Neural crest cell (in vitro differentiated cells): Measurements from ENCODE around the gene ZMIZ1. TPM values are rescaled to one million over a fixed set of nuclear protein-coding genes. Genes with fewer than 3 reads are reported as not detected.
"Not testable (repeated sequence)": the region's sequence is repeated elsewhere in the genome, so short reads cannot be mapped to it uniquely, and the experiment has no call there.

ENCODE experiments used
- DNase-seq: peaks from one replicate; pipeline ENCODE4 v3.0.0; 2021; ENCODE audit warnings: low read depth, mixed read lengths, low spot score
- H3K27ac Mint-ChIP-seq: one replicate; pipeline ENCODE4 v1.8.0; 2021; ENCODE audit warnings: mild to moderate bottlenecking, mixed read lengths; ENCODE audit not compliant: unreplicated experiment
- H3K27me3 Mint-ChIP-seq: 2 replicates; pipeline ENCODE4 v1.8.0; 2021; ENCODE audit warnings: low read depth, mild to moderate bottlenecking, mixed read lengths
- H3K36me3 Mint-ChIP-seq: 2 replicates; pipeline ENCODE4 v1.8.0; 2021; ENCODE audit warnings: low read depth, mild to moderate bottlenecking, mixed read lengths
- H3K4me1 Mint-ChIP-seq: 2 replicates; pipeline ENCODE4 v1.8.0; 2021; ENCODE audit warnings: mixed read lengths
- H3K4me3 Mint-ChIP-seq: one replicate; pipeline ENCODE4 v1.8.0; 2021; ENCODE audit warnings: mild to moderate bottlenecking, mixed read lengths
- H3K9me3 Mint-ChIP-seq: 2 replicates; pipeline ENCODE4 v1.8.0; 2021; ENCODE audit warnings: mixed read lengths
- total RNA-seq: library from RNA; stranded (reverse); gene quantifications from 2 replicates; pipeline ENCODE4 v1.2.1, GENCODE V29; 2021
- TF ChIP-seq, protein P1 (sequence below): fragments of 200-600 bp; sonication (generic); conservative IDR thresholded peaks from 2 replicates; pipeline ENCODE4 v1.5.0; 2021; ENCODE audit warnings: antibody characterized with exemption, mild to moderate bottlenecking

ZMIZ1 gene
- total RNA-seq, 1 donor from 2014 or later = 92.0 TPM

DNA sequence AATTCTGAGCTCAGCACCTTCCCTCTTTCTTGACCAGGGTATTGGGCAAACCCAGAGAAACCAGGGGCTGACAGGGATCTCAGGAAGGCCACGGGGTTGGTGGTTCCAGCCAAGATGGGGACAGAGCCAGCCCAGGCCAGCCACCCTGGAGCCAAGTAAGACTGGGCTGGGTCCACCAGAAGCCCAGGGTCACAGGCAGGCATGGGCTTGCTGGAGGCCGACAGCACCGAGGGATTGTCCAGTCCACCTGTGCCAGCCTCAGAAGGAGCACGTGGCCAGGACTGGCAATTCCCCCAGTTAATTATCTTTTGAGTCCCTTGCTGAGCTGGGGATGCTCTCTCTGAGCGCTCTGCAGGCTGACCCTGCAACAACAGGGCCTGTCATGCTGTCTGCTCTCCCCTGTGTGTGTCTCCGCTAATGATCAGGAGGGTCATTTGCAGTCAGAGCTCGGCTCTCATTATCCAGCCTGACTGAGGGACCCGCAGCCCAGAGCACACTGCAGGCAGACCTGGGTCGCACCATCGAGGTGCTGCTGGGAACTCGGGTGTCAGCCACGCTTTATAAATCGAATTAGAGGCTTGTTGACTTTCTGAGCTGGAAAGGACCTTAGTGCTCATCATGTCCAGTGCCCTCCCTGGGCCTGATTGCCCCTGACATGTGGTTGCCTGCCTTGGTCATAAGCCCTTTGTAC lies 209.0 kb downstream of the ZMIZ1 start:
- H3K4me1 Mint-ChIP-seq = peaks cover 43% of the 10 kb centered on the region
- no peak for DNase-seq
- H3K27me3 Mint-ChIP-seq = no peaks in the 10 kb centered on the region
- TF ChIP-seq, protein P1, sequence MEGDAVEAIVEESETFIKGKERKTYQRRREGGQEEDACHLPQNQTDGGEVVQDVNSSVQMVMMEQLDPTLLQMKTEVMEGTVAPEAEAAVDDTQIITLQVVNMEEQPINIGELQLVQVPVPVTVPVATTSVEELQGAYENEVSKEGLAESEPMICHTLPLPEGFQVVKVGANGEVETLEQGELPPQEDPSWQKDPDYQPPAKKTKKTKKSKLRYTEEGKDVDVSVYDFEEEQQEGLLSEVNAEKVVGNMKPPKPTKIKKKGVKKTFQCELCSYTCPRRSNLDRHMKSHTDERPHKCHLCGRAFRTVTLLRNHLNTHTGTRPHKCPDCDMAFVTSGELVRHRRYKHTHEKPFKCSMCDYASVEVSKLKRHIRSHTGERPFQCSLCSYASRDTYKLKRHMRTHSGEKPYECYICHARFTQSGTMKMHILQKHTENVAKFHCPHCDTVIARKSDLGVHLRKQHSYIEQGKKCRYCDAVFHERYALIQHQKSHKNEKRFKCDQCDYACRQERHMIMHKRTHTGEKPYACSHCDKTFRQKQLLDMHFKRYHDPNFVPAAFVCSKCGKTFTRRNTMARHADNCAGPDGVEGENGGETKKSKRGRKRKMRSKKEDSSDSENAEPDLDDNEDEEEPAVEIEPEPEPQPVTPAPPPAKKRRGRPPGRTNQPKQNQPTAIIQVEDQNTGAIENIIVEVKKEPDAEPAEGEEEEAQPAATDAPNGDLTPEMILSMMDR = no peak
- H3K36me3 Mint-ChIP-seq = peaks cover 15% of the 10 kb centered on the region
- H3K9me3 Mint-ChIP-seq = no peaks in the 10 kb centered on the region
- H3K27ac Mint-ChIP-seq = no peak overlapping the region
- H3K4me3 Mint-ChIP-seq = no peak overlapping the region

DNA sequence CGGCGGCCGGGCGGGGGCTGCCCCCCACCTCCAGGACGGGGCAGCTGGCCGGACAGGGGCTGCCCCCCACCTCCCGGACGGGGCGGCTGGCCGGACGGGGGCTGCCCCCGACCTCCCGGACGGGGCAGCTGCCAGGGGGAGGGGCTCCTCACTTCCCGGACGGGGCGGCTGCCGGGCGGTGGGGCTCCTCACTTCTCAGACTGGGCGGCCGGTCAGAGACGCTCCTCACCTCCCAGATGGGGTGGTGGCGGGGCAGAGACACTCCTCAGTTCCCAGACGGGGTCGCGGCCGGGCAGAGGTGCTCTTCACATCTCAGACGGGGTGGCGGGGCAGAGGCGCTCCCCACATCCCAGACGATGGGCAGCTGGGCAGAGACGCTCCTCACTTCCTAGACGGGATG lies 210.3 kb downstream of the ZMIZ1 start:
- H3K27ac Mint-ChIP-seq, H3K9me3 Mint-ChIP-seq, DNase-seq, H3K27me3 Mint-ChIP-seq, H3K4me3 Mint-ChIP-seq: not testable (repeated sequence)
- peaks cover 41% of the 10 kb centered on the region for H3K4me1 Mint-ChIP-seq
- peaks cover 15% of the 10 kb centered on the region for H3K36me3 Mint-ChIP-seq

DNA sequence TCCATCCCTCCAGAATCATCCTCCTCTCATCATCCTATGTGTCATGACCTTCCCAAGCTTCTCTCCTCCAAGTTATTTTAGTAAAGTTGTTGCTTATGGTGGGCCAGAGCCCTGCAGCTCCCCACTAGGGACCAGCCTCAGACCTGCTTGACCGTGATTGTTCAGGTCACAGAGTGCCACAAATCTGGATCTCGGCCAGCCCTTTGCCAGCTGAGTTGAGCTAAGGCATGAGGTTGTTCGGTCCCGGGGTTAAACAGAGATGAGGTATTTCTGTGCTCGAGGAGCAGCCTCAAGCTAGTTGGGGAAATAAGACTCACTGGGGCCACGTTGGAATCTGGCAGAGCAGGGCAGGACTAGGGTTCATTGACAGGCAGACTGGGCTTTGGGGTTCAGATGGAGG lies 212.2 kb downstream of the ZMIZ1 start:
- Mint-ChIP-seq H3K27ac (peak overlapping the region; percentile 57), H3K27me3 (no peaks in the 10 kb centered on the region), H3K9me3 (no peaks in the 10 kb centered on the region), H3K4me1 (peaks cover 38% of the 10 kb centered on the region), H3K36me3 (peaks cover 19% of the 10 kb centered on the region), H3K4me3 (peak overlapping the region; percentile 59)
- DNase-seq = no peak
- TF ChIP-seq, protein P1 = no peak

DNA sequence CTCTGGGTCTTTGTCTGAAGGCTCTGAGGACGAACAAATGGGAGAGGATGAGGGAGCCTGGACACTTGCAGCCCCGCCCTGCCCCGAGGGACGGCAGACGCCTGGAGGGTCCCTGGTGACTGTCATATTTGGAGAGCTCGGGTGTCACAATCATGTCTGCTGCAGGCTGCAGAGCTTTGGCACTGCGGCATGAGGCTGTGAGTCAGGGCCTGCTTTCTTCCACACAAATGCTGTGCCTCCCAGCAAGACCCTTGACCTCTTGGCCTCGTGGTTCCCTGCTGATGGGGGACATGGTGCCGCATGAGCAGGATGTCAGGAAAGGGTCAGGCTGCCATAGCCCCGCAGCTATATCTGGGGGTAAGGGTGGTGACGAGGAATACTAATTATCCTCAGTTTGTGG lies 213.6 kb downstream of the ZMIZ1 start:
- TF ChIP-seq, protein P1 = no peak
- Mint-ChIP-seq H3K27ac (peak overlapping the region; percentile 81), H3K4me1 (peaks cover 42% of the 10 kb centered on the region), H3K27me3 (no peaks in the 10 kb centered on the region), H3K9me3 (no peaks in the 10 kb centered on the region), H3K36me3 (peaks cover 22% of the 10 kb centered on the region), H3K4me3 (peak overlapping the region; percentile 61)
- DNase-seq = peak; percentile 35

DNA sequence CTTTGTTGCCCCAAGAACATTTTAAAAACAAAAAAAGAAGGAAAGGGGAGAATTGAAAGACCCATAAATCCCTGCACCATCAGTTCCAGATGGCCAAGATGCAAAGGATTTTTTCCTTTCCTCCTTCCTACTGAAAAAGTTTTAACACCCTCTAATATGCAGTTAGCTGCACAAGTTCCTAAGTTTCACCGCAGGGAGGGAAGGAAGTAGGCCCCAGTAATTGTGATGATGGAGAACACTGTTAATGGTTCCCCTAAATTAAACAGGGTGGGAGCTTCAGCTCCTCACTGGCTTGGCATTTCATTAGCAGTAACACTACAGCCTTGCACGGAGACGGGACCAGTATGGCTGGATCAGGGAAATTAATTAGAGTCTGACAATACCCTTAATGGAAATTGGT lies 214.8 kb downstream of the ZMIZ1 start:
- no peaks in the 10 kb centered on the region for H3K9me3 Mint-ChIP-seq
- H3K36me3 Mint-ChIP-seq = peaks cover 21% of the 10 kb centered on the region
- H3K4me1 Mint-ChIP-seq = peaks cover 39% of the 10 kb centered on the region
- H3K4me3 Mint-ChIP-seq = no peak overlapping the region
- H3K27ac Mint-ChIP-seq = no peak overlapping the region
- H3K27me3 Mint-ChIP-seq = no peaks in the 10 kb centered on the region
- no peak for DNase-seq
- TF ChIP-seq, protein P1 = no peak

DNA sequence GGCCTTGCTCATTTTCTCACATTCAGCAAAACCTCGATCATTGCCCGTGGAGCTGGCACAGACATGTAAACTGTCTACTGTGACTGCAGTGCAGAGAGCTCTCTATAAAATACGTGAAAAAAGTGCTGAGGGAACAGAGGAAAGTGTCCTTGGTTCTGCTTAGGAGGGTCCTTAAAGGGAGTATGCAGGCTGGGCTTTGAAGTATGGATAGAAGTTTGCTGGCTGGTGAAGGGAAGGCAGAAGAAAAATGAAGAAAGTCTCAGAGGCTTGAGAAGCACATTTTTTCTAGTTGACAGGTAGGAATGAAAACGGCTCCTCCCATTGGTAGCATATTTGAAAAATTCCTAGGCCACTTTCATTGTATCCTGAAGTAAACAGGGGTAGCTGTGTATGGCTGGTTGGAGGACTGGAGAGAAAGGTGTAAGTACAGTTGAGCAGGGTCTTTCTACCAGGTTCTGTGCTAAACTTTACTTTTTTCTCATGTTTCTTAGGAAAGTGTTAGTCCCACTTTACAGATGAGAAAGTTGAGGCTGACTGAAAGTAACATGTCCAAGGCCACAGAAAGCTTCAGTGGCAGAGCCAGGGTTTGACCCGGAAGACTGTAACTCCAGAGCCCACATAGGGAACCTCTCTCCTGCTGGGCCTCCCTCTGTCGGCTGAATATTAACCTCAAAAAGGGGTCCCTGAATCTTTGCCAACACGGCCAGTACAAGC lies 215.5 kb downstream of the ZMIZ1 start:
- H3K27me3 Mint-ChIP-seq = no peaks in the 10 kb centered on the region
- peaks cover 39% of the 10 kb centered on the region for H3K4me1 Mint-ChIP-seq
- DNase-seq = no peak
- H3K27ac Mint-ChIP-seq = no peak overlapping the region
- H3K36me3 Mint-ChIP-seq = peaks cover 19% of the 10 kb centered on the region
- no peaks in the 10 kb centered on the region for H3K9me3 Mint-ChIP-seq
- TF ChIP-seq, protein P1 = no peak
- peak overlapping the region; percentile 0 for H3K4me3 Mint-ChIP-seq
